Ureter (tissue), 1 donor: ENCODE measurements around the gene CD2. TPM values are rescaled to one million over a fixed set of nuclear protein-coding genes. Genes with fewer than 3 reads are reported as not detected.

ENCODE experiments used
- total RNA-seq: library from RNA; stranded (reverse); gene quantifications from one replicate; pipeline ENCODE4 v1.2.4, GENCODE V29; 2023
- donor health status: DM: yes; HTN: yes; CAD: no.

The CD2 gene
- total RNA-seq, 1 donor from 2014 or later = 7.1 TPM

Other genes with a start within 250 kb of the CD2 start
- 24.5 TPM for gene CD58, start 183.4 kb upstream of the CD2 start, total RNA-seq
- gene IGSF3, start 86.7 kb upstream of the CD2 start, total RNA-seq = 31.1 TPM
- 103 TPM for gene PTGFRN, start 155.5 kb downstream of the CD2 start, total RNA-seq
- gene CD101, start 247.3 kb downstream of the CD2 start, total RNA-seq = 1.1 TPM